NCI-H2081 (cell line): Measurements from ENCODE around the gene PANK4.

Experiments used
- DNase-seq, 2 experiments: peaks; one replicate each; lab custom pipeline; 2025; lab: John Stamatoyannopoulos, UW

The PANK4 gene

GRCh38 chr1:2476061-2476999 lies 50.1 kb downstream of the PANK4 start, which contains the start of gene PLCH2:
TSS of gene PLCH2 (plus strand) at chr1:2476289. CDS start at chr1:2476589, 300 bp downstream.
- no peak for DNase-seq

DNA sequence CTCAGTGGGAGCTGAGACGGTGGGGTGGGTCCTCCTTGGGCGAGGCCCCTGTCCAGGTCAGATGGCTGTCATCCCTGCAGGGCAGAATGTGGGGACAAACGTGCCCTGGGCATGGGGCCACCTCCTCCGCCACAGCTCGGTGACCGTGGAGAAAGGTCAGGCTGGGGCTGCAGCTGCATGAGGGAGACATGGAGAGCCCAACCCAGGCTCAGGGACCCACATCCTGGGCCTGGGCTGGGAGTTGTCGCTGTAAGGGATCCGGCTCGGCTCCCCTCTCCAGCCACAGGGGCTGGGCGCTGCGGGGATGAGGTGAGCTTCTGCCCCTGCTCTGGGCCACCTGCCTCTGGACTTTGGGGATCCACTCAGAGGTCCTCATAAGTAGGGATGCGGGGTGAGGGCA lies 50.8 kb downstream of the PANK4 start:
- DNase-seq: no peak

- no peak for DNase-seq
These were observed 51.4 kb downstream of the PANK4 start for GRCh38 chr1:2474933-2475371.

DNA sequence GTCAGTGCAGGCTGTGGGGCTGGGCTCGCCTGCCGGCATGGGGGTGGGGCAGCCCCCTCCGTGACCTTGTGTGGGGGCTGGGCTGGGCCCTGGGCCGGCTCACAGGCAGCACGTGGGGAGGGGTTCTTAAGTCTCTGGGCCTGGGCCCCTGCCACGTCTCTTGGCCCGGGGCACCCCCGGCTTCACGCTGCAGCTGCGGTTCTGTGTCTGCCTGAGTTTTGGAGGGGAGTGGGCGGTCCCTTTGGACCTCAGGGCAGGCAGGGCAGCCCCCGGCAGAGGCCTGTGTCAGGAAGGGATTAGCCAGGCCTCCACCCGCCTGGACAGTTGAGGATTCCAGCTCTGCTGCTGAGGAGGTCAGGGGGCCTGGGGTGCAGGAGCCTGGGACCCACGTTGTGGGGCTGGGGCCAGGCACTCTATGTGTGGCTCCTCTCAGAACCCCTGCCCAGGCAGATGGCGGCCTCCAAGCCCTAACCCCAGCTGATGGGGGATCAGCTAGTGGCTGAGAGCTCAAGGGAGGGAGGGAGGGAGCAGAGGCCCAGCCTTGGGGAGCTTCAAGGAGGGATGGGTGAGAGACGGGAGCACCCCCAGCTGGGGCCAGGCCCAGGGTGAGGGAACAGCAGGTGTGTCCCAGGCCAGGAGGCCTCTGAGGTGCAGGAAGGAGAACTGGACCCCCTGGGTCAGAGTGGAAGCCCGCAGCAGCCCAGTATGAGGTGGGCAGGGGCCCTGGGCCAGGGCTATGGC lies 52.1 kb downstream of the PANK4 start:
- DNase-seq: no peak

DNA sequence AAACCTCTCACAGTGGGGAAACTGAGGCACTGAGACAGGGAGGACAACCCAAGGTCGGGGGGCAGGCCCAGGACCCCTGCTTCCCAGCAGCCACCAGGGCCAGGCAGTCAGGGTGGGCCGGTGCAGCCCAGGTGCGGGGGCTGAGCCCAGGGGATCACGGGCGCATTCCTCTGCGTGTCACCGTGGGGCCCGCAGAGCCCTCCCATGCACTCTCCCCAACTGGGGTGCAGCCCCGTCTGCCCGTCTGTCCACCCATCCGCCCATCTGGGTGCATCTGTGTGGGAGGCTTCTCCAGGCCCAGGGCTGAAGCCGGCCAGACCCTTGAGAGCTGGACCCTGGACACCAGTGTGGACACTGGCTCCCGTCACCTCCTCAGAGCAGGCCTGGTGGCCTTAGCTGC lies 53.2 kb downstream of the PANK4 start:
- DNase-seq: no peak

GRCh38 chr1:2472561-2473177 lies 53.7 kb downstream of the PANK4 start:
- DNase-seq: peak; percentile 20 to 31

DNA sequence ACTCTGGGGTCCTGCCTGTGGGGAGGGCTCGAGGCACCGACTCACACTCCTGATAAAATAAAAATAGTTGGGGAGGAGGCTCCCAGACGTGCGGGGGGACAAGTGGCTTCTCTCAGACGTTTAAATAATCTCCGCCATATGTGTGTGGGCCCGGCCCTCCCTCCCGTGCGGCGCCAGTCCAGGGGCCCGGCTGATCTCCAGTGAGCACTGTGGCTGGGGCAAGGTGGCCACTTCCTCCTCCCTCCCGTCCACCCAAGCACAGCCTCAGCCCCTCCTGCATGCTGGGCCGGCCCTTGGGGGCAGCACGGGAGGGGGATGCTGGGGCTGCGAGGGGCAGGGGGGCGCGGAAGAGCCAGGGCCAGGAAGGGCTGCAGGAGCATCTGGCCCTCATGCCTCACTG lies 54.3 kb downstream of the PANK4 start:
- no peak for DNase-seq

- DNase-seq: no peak
These were observed 54.8 kb downstream of the PANK4 start for GRCh38 chr1:2471587-2472001.

DNA sequence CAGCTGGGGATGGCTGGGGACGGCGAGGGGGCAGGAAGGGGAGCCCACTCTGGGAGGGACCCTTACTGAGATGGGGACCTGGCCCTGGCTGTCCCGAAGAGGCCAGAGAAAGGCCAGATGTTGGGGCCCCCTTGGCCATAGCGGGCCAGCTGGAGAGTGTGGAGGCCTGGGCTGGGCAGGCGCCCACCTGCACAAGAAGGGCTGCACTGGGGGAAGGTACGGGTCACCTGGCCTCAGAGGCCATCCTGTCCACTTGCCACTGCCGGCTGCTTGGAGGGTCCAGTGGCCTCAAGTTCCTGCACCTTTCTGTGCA lies 55.3 kb downstream of the PANK4 start:
- DNase-seq: no peak

DNA sequence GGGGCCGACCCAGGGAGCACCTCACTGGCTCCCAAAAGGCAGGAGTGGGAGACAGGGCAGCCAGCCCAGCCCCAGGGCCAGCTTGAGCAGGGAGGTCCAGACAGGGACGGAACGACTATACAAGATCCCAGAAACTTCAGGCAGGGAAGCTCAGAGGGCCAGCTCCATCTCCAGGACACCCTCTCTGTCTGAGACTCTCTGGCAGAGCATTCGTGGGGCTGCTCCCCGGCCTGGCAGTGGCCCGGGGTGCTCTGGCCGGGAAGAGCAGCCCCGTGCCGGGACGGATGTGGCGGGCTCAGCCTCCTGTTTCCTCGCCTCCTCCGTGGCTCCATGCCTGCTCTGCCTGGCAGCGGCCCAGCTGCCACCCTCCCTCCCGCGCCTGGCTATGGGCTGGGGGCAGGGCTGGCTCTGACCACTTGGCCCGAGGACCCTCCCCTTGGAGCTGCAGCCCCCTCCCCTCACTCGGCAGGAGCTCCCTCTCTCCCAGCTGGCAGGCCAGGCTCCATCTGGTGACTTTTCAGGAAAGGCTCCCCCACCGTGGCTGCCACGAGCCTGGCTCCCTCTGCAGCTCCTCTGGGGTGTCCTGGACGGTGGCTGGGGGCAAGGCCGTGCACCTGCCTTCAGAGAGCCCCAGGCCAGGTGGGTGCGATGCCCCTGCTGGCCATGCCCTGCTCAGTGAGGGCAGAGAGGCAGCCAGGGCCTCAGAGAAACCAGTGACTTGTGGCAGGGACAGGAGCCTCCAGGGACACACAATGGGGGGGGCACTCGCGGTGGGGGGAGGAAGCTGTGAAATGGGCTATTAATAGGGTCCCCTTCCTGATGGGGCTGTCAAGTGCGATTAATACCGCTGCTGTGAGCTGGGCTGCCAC lies 55.9 kb downstream of the PANK4 start:
- no peak for DNase-seq

DNA sequence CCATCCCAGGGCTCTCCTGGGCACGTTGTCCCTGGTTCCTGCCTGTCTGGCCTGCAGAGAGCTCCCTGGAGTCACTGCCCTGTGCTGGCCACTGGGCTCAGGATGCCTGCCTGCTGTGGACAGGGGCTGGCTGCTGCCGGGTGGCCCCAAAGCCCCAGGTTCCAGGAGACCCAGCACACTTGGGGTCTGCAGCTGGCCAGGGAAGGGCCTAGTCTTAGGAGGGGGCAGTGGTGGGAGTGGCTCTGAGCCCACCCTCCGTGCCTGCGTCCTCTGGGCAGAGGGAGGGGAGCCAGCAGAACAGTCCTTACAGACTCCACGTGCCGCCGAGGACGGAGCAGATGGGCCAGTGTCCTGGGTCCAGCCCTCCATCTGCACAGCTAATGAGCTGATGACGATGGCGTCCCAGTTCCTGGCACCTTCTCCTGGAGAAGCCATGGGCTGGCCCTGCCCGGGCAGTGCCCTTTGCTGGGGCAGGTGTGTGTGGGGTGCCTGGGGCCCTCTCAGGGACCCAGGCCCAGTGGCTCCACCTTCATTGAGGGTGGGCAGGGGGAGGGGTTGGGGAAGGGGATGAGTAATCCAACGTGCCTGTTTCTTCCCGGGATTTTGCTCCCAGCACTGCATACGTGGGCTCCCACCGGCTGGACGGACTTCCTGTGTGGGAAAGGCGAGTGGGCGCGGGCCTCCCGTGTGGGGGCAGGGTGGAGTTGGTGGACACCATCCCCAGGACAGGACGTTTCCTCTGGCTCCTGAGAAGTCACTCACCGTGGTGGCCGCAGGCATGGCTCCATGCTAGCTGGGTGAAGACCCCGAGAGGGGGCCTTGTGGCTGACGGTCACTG lies 57.1 kb downstream of the PANK4 start:
- no peak for DNase-seq

- no peak for DNase-seq
These were observed 57.9 kb downstream of the PANK4 start for GRCh38 chr1:2468540-2468939.

- DNase-seq: no peak
These were observed 58.3 kb downstream of the PANK4 start for GRCh38 chr1:2468041-2468472.

DNA sequence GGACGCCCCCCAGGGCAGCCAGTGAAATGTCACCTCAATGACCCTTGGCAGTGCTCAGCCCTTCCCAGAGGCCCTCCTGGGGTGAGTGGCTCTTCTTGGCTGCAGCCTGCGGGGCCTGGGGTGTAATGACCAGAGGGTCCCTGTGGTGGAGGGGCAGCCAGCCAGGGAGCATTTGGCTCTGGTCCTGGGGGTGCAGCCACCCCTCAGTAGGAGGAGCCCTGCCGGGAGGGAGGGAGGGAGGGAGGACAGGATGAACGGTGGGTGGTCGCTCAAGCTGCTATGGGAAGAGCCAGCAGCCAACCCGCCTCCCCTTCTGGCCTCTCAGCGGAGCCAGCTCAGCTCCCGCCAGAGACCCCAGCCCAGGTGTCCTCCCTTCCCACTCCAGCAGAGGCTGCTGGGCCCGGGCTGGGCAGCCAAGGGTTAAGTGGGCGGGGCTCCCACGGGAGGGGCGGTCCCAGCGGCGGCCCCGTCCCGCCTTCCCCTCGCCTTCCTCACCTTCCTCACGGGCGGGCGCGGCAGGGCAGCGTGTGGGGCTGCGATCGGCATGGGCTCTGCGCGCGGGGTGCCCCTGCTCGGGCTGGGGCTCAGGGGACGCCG lies 59.3 kb downstream of the PANK4 start:
- no peak for DNase-seq

DNA sequence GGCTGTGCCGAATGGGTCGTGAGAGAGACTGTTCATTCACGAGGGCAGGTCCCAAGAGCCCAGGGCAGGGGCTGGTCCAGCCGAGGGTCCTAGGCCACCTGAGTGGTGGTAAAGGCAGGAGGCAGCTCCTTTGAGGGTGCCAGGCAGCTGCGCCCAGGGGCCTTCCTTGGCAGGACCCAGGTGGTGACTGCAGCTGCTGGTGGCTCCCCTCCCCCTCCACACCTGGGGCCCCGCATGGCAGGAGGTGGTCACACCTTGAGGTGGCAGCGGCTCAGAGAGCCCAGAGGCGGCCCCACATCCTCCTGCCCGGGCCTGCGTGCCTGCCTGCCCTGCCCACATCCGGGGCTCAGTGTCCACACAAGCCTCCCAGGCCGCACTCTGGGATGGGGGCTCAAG lies 60.1 kb downstream of the PANK4 start:
- no peak for DNase-seq

GRCh38 chr1:2465371-2466269 lies 60.8 kb downstream of the PANK4 start:
- peak in 1 of 2 experiments; percentile 26 for DNase-seq

GRCh38 chr1:2463396-2463795 lies 63.0 kb downstream of the PANK4 start:
- DNase-seq: no peak

- no peak for DNase-seq
These were observed 63.6 kb downstream of the PANK4 start for GRCh38 chr1:2462819-2463218.
